Measurements from ENCODE around the gene DOHH. TPM values are rescaled to one million over a fixed set of nuclear protein-coding genes. Genes with fewer than 3 reads are reported as not detected.

Gene DOHH, protein sequence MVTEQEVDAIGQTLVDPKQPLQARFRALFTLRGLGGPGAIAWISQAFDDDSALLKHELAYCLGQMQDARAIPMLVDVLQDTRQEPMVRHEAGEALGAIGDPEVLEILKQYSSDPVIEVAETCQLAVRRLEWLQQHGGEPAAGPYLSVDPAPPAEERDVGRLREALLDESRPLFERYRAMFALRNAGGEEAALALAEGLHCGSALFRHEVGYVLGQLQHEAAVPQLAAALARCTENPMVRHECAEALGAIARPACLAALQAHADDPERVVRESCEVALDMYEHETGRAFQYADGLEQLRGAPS
- total RNA-seq (2022; extraction: Qiagen RNA extraction; ENCODE audit: low read depth), result 13.6 to 18.9 TPM (median 18.0 TPM) in 5 replicates

DNA sequence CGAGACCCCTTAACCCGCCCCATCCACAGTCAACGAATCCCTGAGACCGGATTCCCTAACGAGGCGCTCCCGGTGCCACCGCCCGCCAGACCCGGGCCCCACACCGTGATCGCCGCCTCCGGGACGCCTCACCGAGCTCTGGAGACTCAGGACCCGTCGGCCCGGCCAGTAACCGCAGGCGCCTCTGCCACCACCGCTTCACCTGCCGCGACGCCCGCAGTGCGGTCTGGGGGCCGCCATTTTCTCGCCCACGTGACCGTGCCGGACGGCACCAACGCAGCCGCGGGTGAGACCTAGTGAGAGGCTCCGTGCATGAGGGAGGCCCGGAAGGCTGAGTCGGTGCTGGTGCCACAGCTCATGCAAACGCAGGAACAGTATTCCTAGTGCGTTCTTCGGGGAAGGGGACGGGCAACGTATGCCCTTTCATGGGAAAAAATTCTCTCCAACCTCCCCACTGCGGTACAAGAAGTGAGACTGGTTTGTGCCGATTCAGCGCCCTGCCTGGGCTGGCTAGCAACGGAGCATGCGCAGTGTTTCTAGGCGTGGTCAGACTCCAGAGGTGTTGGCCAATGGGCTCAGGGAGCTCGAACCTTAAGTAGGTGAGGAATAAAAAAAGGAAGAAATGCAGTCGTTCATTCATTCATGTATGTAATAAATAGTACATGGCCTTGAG, at the start of gene DOHH:
TSS of gene DOHH (minus strand) at position 246 of the 673 bp plus-strand sequence. CDS start 3,860 bp downstream, outside the sequence.

DNA sequence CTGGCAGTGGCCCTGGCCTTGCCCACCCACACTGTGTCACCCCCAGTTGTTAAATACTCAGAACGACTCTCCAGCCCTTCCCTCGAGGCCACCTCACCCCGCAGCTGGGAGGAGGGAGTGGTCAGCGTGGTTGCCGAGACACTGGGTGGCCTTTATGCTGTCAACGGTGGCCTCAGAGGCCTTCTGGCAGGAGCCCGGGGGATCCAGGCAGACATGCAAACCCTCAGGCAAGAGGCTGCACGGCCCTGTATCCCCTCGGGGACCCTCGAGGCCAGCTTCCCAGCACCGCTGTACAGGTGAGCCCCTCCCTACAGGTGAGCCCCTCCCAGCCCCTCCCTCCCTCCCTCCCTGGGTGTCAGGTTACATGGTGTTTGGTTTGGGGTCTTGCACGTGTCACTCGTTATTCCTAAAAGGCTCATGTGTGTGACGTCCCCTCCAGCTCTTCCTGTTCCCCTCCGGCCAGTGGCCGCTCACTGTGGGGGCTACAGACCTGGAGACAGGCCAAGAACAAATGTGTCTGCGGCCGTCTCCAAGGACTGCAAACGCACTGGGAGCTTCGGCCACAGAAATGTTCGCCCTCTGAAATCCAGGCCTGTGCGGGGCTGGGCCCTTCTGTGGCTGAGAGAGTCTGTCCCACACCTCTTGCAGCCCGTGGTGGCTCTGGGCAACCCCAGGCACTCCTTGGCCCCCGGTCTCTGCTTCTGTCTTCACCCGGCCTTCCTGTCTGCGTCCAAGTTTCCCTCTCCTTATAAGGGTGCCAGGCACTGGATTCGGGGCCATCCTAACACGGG, 38.7 kb upstream of the DOHH start, which contains the start of gene TEKTIP1:
TSS of gene TEKTIP1 (plus strand) at position 210 of the 791 bp plus-strand sequence. CDS start at position 214, 4 bp downstream.

DNA sequence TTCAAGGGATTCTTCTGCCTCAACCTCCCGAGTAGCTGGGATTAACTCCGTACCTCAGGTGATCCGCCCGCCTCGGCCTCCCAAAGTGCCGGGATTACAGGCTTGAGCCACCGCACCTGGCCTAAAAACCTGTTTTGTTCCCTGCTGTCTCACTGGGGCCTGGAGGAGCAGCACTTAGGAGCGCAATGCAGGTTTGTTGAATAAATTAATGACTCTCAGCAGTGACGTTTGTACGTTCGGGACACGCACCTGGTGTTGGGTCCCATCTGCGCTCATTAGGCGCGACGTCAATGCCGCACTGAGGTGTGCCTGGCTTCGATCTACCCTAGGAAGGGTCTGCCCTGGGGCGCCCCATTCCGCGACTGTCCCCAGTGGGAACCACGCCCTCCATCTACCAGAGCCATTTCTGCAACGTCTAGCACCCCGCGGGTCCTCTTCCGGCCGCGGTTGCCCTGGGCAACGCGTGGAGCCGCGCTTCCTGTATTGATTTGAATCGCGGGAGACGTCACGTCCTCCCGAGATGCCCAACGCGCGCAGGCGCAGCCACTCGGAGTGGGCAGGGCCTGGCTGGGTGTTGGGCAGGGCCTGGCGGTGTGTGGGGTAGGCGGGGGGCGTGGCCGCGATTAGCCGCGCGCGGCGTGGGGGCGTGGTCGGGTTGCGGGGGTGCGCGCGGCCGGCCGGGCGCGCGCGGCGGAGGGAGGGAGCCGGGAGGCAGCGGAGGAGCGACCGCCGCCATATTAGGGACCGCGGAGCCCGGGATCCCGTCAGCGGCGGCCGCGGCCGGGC, 5.3 kb upstream of the DOHH start, which contains the start of gene FZR1:
TSS of gene FZR1 (plus strand) at position 714 of the 786 bp plus-strand sequence. CDS start 16,679 bp downstream, outside the sequence.

DNA sequence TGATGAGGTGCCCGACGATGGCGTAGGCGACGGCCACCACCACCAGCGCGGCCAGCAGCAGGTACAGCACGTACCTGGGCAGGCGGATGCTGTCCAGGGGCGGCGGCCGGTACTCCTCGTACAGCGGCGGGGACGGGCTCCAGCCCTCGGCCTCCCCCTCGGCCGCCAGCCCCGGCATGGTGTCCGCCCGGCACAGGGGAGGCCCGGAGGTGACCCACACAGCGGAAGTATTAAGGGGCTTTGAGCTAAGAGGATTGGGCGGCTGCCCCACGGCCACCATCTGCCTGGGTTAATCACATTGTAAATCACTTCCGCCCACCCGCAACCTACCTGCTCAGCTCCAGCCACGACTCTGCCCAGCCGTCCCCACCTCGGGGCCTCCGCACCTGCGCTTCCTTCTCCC, 17.2 kb downstream of the DOHH start, which contains the start of gene SMIM44:
TSS of gene SMIM44 (minus strand) at position 216 of the 403 bp plus-strand sequence. CDS start at position 178, 38 bp downstream.

DNA sequence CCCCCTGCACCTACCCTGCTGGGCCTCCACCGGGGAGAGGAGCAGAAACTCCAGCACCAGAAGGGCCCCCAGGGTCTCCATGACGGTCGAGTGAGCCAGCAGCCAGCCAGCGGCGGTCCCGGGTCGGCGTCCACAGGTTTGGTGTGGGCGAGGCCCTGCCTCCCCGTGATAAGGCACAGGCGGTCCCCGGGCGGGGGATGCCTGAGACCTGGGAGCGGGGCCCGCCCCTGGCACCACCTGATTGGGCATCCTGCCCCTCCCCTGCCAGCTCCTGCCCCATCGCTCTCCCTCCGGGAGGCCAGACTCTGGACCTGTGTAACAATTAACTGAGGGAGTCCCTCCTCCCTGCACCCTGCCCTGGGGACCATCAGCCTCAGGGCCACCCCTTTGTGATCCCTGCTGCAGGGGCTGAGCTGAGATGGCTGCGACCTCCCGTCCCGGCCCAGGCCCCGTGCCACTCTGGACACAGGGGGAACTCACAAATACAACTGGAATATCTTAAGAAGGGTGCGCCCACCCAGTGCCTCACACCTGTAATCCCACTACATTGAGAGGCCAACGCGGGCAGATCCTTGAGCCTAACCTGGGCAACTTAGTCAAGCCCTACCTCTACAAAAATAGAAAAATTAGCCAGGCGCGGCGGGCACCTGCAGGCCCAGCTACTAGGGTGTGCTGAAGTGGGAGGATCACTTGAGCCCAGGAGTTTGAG, 19.9 kb downstream of the DOHH start, which contains the start of gene SMIM24:
TSS of gene SMIM24 (minus strand) at position 143 of the 709 bp plus-strand sequence. CDS start at position 81, 62 bp downstream.

Other genes with a start within 250 kb of the DOHH start
- 34.2 to 42.9 TPM (median 39.8 TPM) in 5 replicates for gene NFIC, start 134.1 kb downstream of the DOHH start, total RNA-seq (2022; extraction: Qiagen RNA extraction; ENCODE audit: low read depth)
- gene SMIM24, start 20.1 kb downstream of the DOHH start, total RNA-seq (2022; extraction: Qiagen RNA extraction; ENCODE audit: low read depth), result 0.22 to 1.0 TPM (median 0.44 TPM) in 5 replicates
- not detected in 5 replicates for gene SMIM44, start 17.2 kb downstream of the DOHH start, total RNA-seq (2022; extraction: Qiagen RNA extraction; ENCODE audit: low read depth)
- gene FZR1, start 5.6 kb upstream of the DOHH start, total RNA-seq (2022; extraction: Qiagen RNA extraction; ENCODE audit: low read depth), result 22.7 to 40.0 TPM (median 35.7 TPM) in 5 replicates
- not detected in 5 replicates for gene TEKTIP1, start 38.5 kb upstream of the DOHH start, total RNA-seq (2022; extraction: Qiagen RNA extraction; ENCODE audit: low read depth)
- gene MFSD12, start 56.9 kb upstream of the DOHH start, total RNA-seq (2022; extraction: Qiagen RNA extraction; ENCODE audit: low read depth), result 115 to 157 TPM (median 152 TPM) in 5 replicates
- gene HMG20B, start 72.3 kb upstream of the DOHH start, total RNA-seq (2022; extraction: Qiagen RNA extraction; ENCODE audit: low read depth), result 46.3 to 67.7 TPM (median 63.2 TPM) in 5 replicates
- gene GIPC3, start 84.8 kb upstream of the DOHH start, total RNA-seq (2022; extraction: Qiagen RNA extraction; ENCODE audit: low read depth), result 0.27 to 0.42 TPM (median 0.31 TPM) in 5 replicates
- gene TBXA2R, start 106.2 kb upstream of the DOHH start, total RNA-seq (2022; extraction: Qiagen RNA extraction; ENCODE audit: low read depth), result 0.74 to 1.2 TPM (median 0.99 TPM) in 5 replicates
- gene CACTIN, start 126.1 kb upstream of the DOHH start, total RNA-seq (2022; extraction: Qiagen RNA extraction; ENCODE audit: low read depth), result 12.6 to 19.7 TPM (median 17.5 TPM) in 5 replicates
- gene PIP5K1C, start 199.8 kb upstream of the DOHH start, total RNA-seq (2022; extraction: Qiagen RNA extraction; ENCODE audit: low read depth), result 9.9 to 13.2 TPM (median 12.1 TPM) in 5 replicates
- gene TJP3, start 207.7 kb upstream of the DOHH start, total RNA-seq (2022; extraction: Qiagen RNA extraction; ENCODE audit: low read depth), result 0.49 to 1.3 TPM (median 0.90 TPM) in 5 replicates

Data from A549 treated with GW870086 at 1 μM for 4 hours (cell line).